CD4-positive, alpha-beta T cell treated with Interleukin-6 for 4 hours (primary cell): ENCODE results near the gene ASPSCR1.
"Not testable (repeated sequence)": the region's sequence is repeated elsewhere in the genome, so short reads cannot be mapped to it uniquely, and the experiment has no call there.

ENCODE experiments used
- DNase-seq: peaks from one replicate; pipeline ENCODE4 v3.0.0-alpha.2; 2020; ENCODE audit warnings: mixed read lengths

Gene ASPSCR1

DNA sequence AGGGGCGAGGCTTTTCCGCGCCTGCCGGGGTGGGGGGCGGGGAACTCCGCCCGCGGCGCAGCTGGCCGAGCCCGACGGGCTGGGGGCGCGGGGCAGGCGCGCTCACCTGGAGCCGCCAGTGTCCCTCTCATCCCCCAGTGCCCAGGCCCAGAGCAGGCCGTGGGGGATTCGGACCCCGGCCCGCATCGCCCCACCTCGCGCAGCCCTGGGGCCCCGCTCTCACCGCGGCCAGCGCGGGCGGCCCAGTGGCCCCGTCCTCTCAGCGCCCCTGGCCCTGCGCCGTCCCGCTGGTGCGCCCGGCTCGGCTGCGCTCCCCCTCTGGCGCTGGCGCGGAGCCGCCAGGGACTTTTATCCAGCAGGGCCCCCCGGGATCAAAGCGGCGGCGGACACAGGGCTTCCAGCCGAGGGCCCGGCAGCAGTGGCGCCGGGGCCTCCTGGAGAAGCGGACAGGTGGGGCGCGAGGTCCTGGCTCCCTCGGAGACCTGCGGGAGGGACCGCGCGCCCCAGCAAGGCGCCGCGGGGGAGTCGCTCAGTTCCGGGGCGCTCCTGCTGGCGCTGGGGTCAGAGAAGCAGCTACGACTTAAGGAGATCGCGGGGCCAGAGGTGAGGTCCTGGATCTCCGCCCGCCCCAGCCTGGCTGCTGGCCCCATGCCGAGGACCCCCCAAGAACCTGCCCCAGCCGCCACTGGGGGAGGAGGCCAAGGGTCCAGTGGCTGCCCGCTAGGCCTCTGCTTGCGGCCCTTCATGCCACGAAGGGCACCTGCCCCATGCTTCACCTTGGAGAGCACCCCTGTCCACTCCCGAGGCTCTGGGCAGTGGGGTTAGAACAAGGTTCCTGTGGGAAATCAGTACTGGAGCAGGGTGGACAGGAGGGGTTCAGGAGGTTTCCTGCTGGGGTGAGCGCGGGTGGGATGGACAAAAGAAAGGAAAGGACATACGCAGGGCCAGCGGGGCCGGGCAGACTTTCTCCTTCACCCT, 15.6 kb upstream of the ASPSCR1 start:
- DNase-seq = no peak

DNA sequence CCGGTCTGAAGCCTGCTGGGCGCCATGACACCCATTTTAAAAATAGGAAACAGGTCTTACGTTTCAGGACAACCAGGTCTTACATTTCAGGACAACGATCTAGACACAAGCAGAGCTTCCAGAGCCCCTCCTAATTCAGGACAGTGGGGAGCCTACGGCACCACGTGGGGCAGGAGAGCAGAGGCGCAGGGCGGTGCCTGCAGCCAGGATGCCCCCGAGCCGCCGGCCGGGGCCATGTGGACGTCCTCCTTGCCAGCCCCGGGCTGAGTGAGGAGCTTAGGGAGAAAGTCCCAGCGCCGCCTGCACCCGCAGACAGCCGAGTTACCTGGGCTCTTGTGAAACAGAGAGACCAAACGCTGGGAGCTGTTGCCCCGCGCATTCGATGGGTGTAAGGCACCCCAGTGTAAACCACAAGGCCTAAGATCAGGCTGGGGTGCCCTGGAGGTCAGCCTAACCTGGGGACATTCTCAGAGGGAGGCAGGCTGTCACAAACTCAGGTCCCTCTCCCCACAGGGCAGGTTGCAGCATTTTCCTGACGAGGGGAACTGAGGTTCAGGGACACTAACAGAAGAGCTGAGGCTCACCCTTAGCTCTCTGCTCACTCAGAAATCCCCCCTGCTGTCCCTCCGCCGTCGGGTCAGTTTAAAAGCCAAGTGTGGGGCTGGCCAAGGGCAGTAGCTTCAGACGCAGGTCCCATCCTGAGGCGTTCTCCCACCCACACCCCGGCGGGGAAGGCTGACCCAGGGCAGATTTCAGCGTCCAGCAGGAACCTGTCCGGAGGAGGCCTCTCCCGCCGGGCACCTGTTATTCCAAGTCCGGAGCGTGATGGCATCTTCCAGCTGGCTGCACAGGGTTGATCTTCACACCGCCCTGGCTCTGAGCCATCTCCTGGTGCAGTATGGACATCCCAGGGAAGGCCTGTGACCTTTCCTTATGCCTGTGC, 14.7 kb upstream of the ASPSCR1 start:
- DNase-seq = no peak

GRCh38 chr17:81964081-81964849, 13.2 kb upstream of the ASPSCR1 start:
- DNase-seq = no peak

DNA sequence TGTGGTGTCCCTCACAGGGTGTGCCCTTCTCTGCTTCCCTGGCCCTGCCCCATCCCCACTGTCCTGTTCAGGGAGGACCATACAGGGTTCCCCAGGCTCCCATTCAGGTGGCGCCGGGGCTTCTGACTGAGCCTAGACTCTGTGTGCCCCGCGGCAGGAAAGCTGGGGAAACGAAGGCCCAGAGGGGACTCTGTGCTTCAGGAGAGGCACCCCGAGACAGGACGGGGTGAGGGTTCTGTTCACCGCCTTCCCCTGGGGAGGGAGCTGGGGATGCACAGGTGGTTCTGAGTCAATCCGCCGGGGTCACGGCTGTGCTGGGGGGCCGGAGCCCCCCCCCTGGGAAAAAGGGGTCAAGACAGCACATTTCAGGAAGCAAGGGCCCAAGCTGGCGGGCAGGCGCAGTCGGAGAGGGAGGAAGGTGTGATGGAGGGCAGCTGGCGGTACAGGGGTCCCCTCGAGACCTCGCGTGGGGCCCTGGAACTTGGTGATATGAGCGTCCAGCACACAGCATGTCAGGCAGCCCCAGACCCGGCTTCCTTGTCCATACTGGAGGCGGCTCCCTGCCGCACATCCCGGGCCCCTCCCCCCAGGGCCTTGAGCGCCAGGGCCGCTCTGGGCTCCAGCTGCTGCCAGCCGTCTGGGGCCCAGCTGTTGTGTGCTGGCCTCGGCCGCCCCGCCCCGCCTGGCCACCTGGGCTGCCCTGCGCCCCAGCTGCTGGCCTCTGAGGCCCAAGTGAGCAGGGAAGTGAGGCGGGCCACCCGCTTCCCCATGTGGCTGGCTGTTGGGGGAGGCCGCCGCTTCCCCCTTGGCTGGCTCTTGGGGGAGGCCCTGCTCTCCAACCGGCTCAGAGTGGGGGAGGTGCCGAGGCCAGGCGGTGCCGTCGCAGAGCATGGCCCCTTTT, 10.8 kb upstream of the ASPSCR1 start:
- DNase-seq = no peak

- DNase-seq = no peak
These were observed 10.2 kb upstream of the ASPSCR1 start for GRCh38 chr17:81967244-81967532.

- peak; percentile 93 for DNase-seq
These were observed 9.7 kb upstream of the ASPSCR1 start for GRCh38 chr17:81967533-81968395.

DNA sequence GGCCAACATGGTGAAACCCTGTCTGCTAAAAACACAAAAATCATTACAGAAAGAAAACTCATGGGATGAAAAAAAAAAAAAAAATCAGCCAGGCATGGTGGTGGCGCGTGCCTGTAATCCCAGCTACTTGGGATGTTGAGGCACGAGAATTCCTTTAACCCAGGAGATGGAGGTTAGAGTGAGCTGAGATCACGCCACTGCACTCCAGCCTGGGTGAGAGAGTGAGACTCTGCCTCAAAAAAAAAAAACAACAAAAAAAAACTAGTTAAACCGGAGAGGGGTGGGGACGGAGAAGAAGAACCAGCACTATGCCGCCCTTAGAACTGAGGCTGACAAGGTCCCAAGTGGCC, 9.1 kb upstream of the ASPSCR1 start:
- DNase-seq = no peak

DNA sequence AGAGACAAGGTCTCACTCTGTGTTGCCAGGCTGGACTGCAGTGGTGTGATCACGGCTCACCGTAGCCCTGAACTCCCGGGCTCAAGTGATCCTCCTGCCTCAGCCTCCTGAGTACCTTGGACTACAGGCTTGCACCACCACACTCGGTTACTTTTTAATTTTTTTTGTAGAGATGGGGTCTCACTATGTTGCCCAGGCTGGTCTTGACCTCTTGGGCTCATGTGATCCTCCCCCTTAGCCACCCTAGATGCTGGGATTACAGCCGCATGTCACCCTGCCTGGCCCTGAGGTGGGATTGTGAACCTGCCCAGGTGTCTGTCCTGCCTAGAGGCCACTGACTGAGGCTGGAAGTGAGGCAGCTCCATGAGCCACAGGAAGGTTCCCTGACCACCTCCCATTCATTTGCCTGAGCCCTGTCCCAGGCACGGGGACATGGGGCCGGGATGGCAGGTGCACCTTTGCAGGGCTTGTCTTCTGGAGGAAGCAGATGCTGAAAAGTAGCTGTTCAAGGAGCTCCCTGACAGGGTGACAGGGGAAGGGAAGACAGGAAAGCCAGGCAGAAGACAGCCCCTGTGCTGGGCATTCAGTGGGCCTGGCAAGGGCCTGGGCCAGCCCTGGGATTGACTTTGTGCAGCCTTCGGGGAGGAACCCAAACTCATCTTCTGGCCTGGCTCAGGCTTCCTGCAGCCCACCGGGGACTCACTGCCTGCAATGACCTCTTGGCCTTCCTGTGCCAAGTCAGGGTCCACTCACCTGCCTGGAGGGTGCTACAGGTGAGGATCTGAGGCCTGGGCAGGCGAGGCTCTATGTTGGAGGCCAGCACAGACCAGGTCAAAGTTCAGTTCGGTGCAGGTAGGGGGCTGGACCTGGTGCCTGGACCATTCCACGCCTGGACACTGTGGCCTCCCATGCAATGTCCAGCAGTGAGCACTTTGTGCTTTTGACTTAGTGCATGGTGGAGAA, 8.3 kb upstream of the ASPSCR1 start:
- no peak for DNase-seq

- DNase-seq = no peak
These were observed 4.0 kb upstream of the ASPSCR1 start for GRCh38 chr17:81973432-81973831.

- DNase-seq = peak; percentile 33
These were observed 858 bp upstream of the ASPSCR1 start for GRCh38 chr17:81976332-81977210.

GRCh38 chr17:81978524-81979298, 1.3 kb downstream of the ASPSCR1 start:
- DNase-seq = no peak

GRCh38 chr17:81980122-81980521, 2.7 kb downstream of the ASPSCR1 start:
- no peak for DNase-seq

DNA sequence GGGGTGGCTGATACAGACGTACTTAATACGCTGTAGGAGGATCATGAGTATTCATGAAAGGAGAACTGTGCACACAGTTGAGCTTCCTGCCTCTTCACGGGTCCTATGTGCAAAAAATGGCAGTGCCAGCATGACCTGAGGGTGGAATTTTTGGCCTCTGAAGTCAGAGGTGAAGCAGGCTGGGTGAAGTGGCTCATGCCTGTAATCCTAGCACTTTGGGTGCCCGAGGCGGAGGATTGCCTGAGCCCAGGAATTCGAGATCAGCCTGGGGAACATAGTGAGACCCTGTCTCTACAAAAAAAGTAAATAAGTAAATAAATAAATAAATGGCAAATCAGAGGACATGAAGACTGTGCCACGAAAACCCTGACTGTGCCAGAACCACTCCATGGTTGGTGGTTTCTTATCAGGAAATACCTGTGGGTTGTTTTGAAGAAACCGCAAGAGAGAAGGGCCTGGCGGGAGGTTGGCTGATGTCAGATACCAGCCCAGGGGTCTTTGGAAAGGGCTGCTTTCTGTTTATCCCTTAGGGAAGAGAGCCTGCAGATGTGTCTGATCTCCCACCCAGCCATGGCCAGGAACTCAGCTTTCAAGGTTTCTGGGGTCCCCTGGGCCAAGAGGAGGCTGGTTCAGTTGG, 3.4 kb downstream of the ASPSCR1 start:
- peak; percentile 28 for DNase-seq

DNA sequence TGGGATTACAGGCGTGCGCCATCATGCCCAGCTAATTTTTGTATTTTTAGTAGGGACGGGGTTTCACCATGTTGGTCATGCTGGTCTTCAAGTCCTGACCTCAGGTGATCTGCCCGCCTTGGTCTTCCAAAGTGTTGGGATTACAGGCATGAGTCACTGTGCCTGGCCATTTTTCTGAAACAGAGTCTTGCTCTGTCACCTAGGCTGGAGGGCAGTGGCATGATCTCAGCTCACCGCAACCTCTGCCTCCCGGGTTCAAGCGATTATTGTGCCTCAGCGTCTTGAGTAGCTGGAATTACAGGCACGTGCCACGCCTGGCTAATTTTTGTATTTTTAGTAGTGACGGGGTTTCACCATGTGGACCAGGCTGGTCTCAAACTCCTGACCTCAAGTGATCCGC, 4.1 kb downstream of the ASPSCR1 start:
- DNase-seq = not testable (repeated sequence)

DNA sequence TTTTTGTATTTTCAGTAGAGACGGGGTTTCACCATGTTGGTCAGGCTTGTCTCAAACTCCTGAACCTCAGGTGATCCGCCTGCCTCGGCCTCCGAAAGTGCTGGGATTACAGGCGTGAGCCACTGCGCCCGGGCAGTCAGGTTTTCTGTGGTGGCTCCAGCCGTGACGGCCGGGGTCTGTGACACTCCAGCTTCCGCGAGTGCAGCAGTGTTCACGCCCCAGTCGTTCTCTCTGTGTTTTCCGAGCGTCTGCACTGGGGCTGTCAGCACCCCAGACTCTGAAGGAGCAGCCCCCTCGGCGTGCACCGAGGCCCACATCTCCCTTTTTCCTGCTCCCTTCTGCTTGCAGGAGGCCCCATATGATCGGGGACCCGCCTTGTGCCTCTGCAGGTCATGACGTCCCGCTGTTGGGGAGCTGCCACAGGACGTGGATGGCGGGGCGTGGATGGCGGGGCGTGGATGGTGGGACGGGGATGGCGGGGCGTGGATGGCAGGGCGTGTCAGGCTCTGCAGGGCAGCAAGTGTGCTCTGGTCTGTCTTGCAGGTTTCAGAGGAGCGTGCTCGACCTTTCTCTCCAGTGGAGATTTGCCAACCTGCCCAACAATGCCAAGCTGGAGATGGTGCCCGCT, 5.7 kb downstream of the ASPSCR1 start:
- DNase-seq = no peak

GRCh38 chr17:81983639-81984373, 6.4 kb downstream of the ASPSCR1 start:
- no peak for DNase-seq
